Body of pancreas (tissue), 4 donors: ENCODE data around the gene ATP5PD.

Experiments used
- POLR2A ChIP-seq, 3 donors: fragments of 450-650 bp; IDR thresholded peaks; one replicate each; pipeline ENCODE4 v1.6.1; 2016; ENCODE audit warnings: antibody characterized with exemption in 3 of 3, mild to moderate bottlenecking in 2 of 3
- TF ChIP-seq, protein P1 (sequence below), 7 experiments: fragments of 450-650 bp in 4 of 7; fragments of 200-600 bp in 3 of 7; sonication (generic) in 3 of 7; IDR thresholded peaks; one replicate each; pipeline ENCODE4 v1.5.1; 2016 to 2019; ENCODE audit warnings: antibody characterized with exemption in 7 of 7

- TF ChIP-seq, protein P1, sequence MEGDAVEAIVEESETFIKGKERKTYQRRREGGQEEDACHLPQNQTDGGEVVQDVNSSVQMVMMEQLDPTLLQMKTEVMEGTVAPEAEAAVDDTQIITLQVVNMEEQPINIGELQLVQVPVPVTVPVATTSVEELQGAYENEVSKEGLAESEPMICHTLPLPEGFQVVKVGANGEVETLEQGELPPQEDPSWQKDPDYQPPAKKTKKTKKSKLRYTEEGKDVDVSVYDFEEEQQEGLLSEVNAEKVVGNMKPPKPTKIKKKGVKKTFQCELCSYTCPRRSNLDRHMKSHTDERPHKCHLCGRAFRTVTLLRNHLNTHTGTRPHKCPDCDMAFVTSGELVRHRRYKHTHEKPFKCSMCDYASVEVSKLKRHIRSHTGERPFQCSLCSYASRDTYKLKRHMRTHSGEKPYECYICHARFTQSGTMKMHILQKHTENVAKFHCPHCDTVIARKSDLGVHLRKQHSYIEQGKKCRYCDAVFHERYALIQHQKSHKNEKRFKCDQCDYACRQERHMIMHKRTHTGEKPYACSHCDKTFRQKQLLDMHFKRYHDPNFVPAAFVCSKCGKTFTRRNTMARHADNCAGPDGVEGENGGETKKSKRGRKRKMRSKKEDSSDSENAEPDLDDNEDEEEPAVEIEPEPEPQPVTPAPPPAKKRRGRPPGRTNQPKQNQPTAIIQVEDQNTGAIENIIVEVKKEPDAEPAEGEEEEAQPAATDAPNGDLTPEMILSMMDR (IDR thresholded peaks at IDR 0.05) = no peak
- no peak for TF ChIP-seq POLR2A (IDR thresholded peaks at IDR 0.05)
Observed at GRCh38 chr17:75047398-75048098, 779 bp upstream of the ATP5PD start.
